ENCODE measurements around the gene STYX. TPM values are rescaled to one million over a fixed set of nuclear protein-coding genes. Genes with fewer than 3 reads are reported as not detected.

Gene STYX
- total and polyA plus RNA-seq, 10 of the 15 experiments (the other 5 are each of a cell fraction or from before 2014, with no cell fraction given): 5.0 to 15.3 (median 9.5) TPM

DNA sequence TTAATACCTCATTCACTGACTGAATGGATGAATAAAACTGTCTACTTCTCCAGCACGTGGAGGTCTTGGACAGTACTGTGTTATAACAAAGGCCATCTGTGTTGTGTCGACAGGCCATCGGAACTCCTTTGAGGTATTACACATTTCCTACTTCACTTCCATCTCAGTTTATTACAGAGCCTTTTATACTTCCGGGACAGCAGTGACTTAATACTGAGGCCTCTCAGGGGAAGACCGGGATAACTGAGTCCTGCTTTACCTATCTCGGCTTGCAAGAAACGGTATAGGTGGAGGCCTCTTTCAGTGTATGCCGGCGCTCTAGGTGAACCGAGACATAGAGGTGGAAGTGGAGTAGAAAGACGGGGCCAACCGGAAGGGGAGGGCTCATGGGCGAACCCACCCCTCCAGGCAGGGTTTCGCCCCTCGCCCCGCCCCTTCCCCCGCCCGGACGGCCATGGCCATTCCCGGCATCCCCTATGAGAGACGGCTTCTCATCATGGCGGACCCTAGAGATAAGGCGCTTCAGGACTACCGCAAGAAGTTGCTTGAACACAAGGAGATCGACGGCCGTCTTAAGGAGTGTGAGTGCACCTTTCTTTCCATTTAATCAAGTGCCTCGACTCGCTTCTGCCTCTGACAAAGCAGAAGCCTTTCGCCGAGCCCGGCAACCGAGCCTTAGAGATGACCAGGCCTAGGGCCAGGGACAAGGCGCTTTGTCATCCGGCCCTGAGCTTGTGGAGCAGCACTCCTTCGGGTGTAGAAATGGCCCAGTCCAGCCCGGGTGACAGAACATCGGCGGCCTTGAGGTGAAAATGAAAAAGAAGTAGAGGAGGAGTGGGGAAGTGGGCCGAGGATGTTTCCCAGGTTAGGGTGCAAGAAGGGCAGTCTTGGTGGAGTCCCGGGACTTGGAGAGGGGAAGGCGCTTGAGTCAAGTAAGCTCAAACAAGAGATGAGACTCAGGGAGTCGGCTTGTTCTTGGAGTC, 23.0 kb upstream of the STYX start, which contains the start of gene PSMC6 (continued):
- TF ChIP-seq, protein P1, sequence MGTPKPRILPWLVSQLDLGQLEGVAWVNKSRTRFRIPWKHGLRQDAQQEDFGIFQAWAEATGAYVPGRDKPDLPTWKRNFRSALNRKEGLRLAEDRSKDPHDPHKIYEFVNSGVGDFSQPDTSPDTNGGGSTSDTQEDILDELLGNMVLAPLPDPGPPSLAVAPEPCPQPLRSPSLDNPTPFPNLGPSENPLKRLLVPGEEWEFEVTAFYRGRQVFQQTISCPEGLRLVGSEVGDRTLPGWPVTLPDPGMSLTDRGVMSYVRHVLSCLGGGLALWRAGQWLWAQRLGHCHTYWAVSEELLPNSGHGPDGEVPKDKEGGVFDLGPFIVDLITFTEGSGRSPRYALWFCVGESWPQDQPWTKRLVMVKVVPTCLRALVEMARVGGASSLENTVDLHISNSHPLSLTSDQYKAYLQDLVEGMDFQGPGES (IDR thresholded peaks at IDR 0.05): no peak
- no peak for TF ChIP-seq ZNF217 (IDR thresholded peaks at IDR 0.05)
- 0 out of 2 replicates have a peak, but pooled peaks have one; percentile 9 for TF ChIP-seq RCOR1 (conservative IDR thresholded peaks at IDR 0.05; ENCODE audit: low read depth, low read length)
- TF ChIP-seq ZNF274 (IDR thresholded peaks at IDR 0.05; ENCODE audit: insufficient read depth, insufficient read length): no peak
- TF ChIP-seq, protein P2, sequence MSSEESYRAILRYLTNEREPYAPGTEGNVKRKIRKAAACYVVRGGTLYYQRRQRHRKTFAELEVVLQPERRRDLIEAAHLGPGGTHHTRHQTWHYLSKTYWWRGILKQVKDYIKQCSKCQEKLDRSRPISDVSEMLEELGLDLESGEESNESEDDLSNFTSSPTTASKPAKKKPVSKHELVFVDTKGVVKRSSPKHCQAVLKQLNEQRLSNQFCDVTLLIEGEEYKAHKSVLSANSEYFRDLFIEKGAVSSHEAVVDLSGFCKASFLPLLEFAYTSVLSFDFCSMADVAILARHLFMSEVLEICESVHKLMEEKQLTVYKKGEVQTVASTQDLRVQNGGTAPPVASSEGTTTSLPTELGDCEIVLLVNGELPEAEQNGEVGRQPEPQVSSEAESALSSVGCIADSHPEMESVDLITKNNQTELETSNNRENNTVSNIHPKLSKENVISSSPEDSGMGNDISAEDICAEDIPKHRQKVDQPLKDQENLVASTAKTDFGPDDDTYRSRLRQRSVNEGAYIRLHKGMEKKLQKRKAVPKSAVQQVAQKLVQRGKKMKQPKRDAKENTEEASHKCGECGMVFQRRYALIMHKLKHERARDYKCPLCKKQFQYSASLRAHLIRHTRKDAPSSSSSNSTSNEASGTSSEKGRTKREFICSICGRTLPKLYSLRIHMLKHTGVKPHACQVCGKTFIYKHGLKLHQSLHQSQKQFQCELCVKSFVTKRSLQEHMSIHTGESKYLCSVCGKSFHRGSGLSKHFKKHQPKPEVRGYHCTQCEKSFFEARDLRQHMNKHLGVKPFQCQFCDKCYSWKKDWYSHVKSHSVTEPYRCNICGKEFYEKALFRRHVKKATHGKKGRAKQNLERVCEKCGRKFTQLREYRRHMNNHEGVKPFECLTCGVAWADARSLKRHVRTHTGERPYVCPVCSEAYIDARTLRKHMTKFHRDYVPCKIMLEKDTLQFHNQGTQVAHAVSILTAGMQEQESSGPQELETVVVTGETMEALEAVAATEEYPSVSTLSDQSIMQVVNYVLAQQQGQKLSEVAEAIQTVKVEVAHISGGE (CRISPR knock-in tag; IDR thresholded peaks at IDR 0.05): no peak
- no peak for TF ChIP-seq PAX8 (IDR thresholded peaks at IDR 0.05)

Measured in GM12878 (cell line).